Measurements from ENCODE around the gene POLR3C. TPM values are rescaled to one million over a fixed set of nuclear protein-coding genes. Genes with fewer than 3 reads are reported as not detected.
"Not testable (repeated sequence)": the region's sequence is repeated elsewhere in the genome, so short reads cannot be mapped to it uniquely, and the experiment has no call there.

The POLR3C gene
- total RNA-seq, 2 experiments from 2014 or later, result 57.1 to 78.8 TPM

GRCh38 chr1:145785547-145785946, 38.5 kb upstream of the POLR3C start:
- no peak overlapping the region for H3K27ac ChIP-seq (ENCODE audit: low read depth, low read length, poor library complexity, severe bottlenecking)
- no peak for DNase-seq (ENCODE audit: low spot score)
- no peak overlapping the region for H3K4me3 ChIP-seq (ENCODE audit: low read depth, low read length, poor library complexity, severe bottlenecking)
- H3K9me2 ChIP-seq (ENCODE audit: insufficient read depth, low read length), result no peaks in the 10 kb centered on the region
- H2AFZ ChIP-seq (ENCODE audit: low read length), result no peak overlapping the region
- ChIA-PET POLR2A (interaction anchor here (1.0 kb wide), 1 partner anchor 16 kb away, joined by 3 read pairs; no protein-coding TSS in a partner anchor), CTCF (ENCODE audit: unreplicated experiment) (no interaction called here)
- no TSS peak for BruUV-seq (replicated peaks)
- H3K4me2 ChIP-seq (ENCODE audit: low read length), result no peak overlapping the region
- no peak for TF ChIP-seq CTCF (conservative IDR thresholded peaks at IDR 0.05; ENCODE audit: low read length)
- peaks cover 35% of the 10 kb centered on the region for H3K36me3 ChIP-seq (ENCODE audit: insufficient read depth, low read length)
- H3K79me2 ChIP-seq (ENCODE audit: insufficient read depth, low read depth, low read length), result no peaks in the 10 kb centered on the region
- H3K4me1 ChIP-seq (ENCODE audit: insufficient read depth, low read length, poor library complexity, severe bottlenecking), result no peaks in the 10 kb centered on the region
- no peaks in the 10 kb centered on the region for H3K9me3 ChIP-seq (ENCODE audit: low read length)
- no peaks in the 10 kb centered on the region for H4K20me1 ChIP-seq (ENCODE audit: insufficient read depth, low read length)
- intact Hi-C loops (cut with micrococcal nuclease; ENCODE audit: unreplicated experiment), result no loop called here

- Histone ChIP-seq H3K4me2 (ENCODE audit: low read length) (no peak overlapping the region), H3K27ac (ENCODE audit: low read depth, low read length, poor library complexity, severe bottlenecking) (no peak overlapping the region), H3K79me2 (ENCODE audit: insufficient read depth, low read depth, low read length) (no peaks in the 10 kb centered on the region), H3K9me3 (ENCODE audit: low read length) (no peaks in the 10 kb centered on the region), H3K4me1 (ENCODE audit: insufficient read depth, low read length, poor library complexity, severe bottlenecking) (no peaks in the 10 kb centered on the region), H3K9me2 (ENCODE audit: insufficient read depth, low read length) (no peaks in the 10 kb centered on the region), H3K36me3 (ENCODE audit: insufficient read depth, low read length) (peaks cover 41% of the 10 kb centered on the region), H2AFZ (ENCODE audit: low read length) (no peak overlapping the region), H3K4me3 (ENCODE audit: low read depth, low read length, poor library complexity, severe bottlenecking) (no peak overlapping the region), H4K20me1 (ENCODE audit: insufficient read depth, low read length) (no peaks in the 10 kb centered on the region)
- intact Hi-C loops (cut with micrococcal nuclease; ENCODE audit: unreplicated experiment), result no loop called here
- POLR2A ChIA-PET, result interaction anchor here (1.0 kb wide), 1 partner anchor 16 kb away, joined by 3 read pairs; no protein-coding TSS in a partner anchor
- DNase-seq (ENCODE audit: low spot score), result no peak
- CTCF ChIA-PET (ENCODE audit: unreplicated experiment), result no interaction called here
- no peak for TF ChIP-seq EZH2phosphoT487 (IDR thresholded peaks at IDR 0.05; ENCODE audit: borderline replicate concordance, low read depth, low read length)
- TF ChIP-seq CTCF (conservative IDR thresholded peaks at IDR 0.05; ENCODE audit: low read length), result no peak
- no TSS peak for BruUV-seq (replicated peaks)
Observed at GRCh38 chr1:145786271-145786670, 37.7 kb upstream of the POLR3C start.

GRCh38 chr1:145788580-145788979, 35.4 kb upstream of the POLR3C start:
- intact Hi-C loops (cut with micrococcal nuclease; ENCODE audit: unreplicated experiment), result no loop called here
- DNase-seq (ENCODE audit: low spot score), result no peak
- Histone ChIP-seq H3K4me1 (ENCODE audit: insufficient read depth, low read length, poor library complexity, severe bottlenecking) (no peaks in the 10 kb centered on the region), H4K20me1 (ENCODE audit: insufficient read depth, low read length) (no peaks in the 10 kb centered on the region), H3K4me2 (ENCODE audit: low read length) (no peak overlapping the region), H3K9me3 (ENCODE audit: low read length) (no peaks in the 10 kb centered on the region), H2AFZ (ENCODE audit: low read length) (no peak overlapping the region), H3K36me3 (ENCODE audit: insufficient read depth, low read length) (peaks cover 54% of the 10 kb centered on the region), H3K9me2 (ENCODE audit: insufficient read depth, low read length) (no peaks in the 10 kb centered on the region), H3K79me2 (ENCODE audit: insufficient read depth, low read depth, low read length) (peaks cover 3% of the 10 kb centered on the region; the same call in 1 of the 2 replicates), H3K4me3 (ENCODE audit: low read depth, low read length, poor library complexity, severe bottlenecking) (no peak overlapping the region), H3K27ac (ENCODE audit: low read depth, low read length, poor library complexity, severe bottlenecking) (no peak overlapping the region)
- TF ChIP-seq CTCF (conservative IDR thresholded peaks at IDR 0.05; ENCODE audit: low read length) (no peak), EZH2phosphoT487 (IDR thresholded peaks at IDR 0.05; ENCODE audit: borderline replicate concordance, low read depth, low read length) (no peak)
- BruUV-seq (replicated peaks), result no TSS peak
- ChIA-PET CTCF (ENCODE audit: unreplicated experiment) (no interaction called here), POLR2A (no interaction called here)

GRCh38 chr1:145791860-145792259, 32.1 kb upstream of the POLR3C start:
- H3K4me1 ChIP-seq (ENCODE audit: insufficient read depth, low read length, poor library complexity, severe bottlenecking); DNase-seq (ENCODE audit: low spot score); H3K4me2 ChIP-seq (ENCODE audit: low read length); H3K27ac ChIP-seq (ENCODE audit: low read depth, low read length, poor library complexity, severe bottlenecking); H2AFZ ChIP-seq (ENCODE audit: low read length); intact Hi-C loops (cut with micrococcal nuclease; ENCODE audit: unreplicated experiment); CTCF ChIA-PET (ENCODE audit: unreplicated experiment); BruUV-seq (replicated peaks); H3K9me2 ChIP-seq (ENCODE audit: insufficient read depth, low read length); H3K4me3 ChIP-seq (ENCODE audit: low read depth, low read length, poor library complexity, severe bottlenecking); H4K20me1 ChIP-seq (ENCODE audit: insufficient read depth, low read length): not testable (repeated sequence)
- H3K79me2 ChIP-seq (ENCODE audit: insufficient read depth, low read depth, low read length), result peaks cover 14% of the 10 kb centered on the region
- peaks cover 16% of the 10 kb centered on the region for H3K9me3 ChIP-seq (ENCODE audit: low read length)
- POLR2A ChIA-PET, result interaction anchor here (1.5 kb wide), 1 partner anchor 10 kb away, joined by 5 read pairs; no protein-coding TSS in a partner anchor
- H3K36me3 ChIP-seq (ENCODE audit: insufficient read depth, low read length), result peaks cover 66% of the 10 kb centered on the region
